Hypothalamus (tissue), 51 donors: ENCODE measurements around the gene TTC21A.
"Not testable (repeated sequence)": the region's sequence is repeated elsewhere in the genome, so short reads cannot be mapped to it uniquely, and the experiment has no call there.

Experiments used
- DNase-seq, 51 donors: peaks; one replicate each; lab custom pipeline; 2025; lab: John Stamatoyannopoulos, UW

The TTC21A gene, protein sequence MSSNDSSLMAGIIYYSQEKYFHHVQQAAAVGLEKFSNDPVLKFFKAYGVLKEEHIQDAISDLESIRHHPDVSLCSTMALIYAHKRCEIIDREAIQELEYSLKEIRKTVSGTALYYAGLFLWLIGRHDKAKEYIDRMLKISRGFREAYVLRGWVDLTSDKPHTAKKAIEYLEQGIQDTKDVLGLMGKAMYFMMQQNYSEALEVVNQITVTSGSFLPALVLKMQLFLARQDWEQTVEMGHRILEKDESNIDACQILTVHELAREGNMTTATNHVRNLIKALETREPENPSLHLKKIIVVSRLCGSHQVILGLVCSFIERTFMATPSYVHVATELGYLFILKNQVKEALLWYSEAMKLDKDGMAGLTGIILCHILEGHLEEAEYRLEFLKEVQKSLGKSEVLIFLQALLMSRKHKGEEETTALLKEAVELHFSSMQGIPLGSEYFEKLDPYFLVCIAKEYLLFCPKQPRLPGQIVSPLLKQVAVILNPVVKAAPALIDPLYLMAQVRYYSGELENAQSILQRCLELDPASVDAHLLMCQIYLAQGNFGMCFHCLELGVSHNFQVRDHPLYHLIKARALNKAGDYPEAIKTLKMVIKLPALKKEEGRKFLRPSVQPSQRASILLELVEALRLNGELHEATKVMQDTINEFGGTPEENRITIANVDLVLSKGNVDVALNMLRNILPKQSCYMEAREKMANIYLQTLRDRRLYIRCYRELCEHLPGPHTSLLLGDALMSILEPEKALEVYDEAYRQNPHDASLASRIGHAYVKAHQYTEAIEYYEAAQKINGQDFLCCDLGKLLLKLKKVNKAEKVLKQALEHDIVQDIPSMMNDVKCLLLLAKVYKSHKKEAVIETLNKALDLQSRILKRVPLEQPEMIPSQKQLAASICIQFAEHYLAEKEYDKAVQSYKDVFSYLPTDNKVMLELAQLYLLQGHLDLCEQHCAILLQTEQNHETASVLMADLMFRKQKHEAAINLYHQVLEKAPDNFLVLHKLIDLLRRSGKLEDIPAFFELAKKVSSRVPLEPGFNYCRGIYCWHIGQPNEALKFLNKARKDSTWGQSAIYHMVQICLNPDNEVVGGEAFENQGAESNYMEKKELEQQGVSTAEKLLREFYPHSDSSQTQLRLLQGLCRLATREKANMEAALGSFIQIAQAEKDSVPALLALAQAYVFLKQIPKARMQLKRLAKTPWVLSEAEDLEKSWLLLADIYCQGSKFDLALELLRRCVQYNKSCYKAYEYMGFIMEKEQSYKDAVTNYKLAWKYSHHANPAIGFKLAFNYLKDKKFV (N-terminal part only)

DNA sequence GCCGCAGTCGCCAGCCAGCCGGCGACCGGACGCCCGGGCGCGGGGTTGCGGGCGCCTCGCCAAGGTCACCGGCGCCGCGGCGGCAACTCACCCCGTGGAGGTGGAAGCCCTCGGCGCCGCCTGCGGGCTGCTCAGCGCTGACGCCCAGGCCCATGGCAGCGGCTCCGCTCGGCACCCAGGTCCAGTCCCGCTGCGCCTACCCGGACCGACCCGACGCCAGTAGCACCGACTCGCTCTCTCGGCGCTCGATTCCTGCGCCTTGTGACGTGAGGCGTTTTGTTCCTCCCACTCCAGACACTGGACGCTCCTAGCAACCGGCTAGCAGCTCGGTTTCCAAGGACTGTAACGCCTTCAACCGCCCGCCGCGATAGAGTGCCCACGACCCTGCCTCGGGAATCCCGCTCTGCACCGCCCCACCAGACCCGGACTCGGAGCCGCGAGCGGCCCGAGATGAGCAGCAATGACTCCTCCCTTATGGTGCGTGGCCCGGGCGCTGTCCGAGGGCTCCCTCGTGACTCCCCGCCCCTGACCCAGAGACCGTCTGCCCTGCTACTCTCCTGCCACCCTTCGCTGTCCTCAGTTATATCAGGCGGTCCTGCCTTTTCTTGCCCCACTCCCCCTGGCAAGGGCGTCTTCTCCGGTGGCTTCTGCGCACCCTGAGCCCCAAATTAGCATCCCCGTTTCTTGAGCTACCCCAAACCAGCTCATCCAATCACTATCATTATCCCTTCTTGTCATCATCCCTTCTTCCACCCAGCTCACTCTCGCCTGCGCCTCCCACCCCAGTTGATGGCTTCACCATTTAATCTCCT lies at the start of gene TTC21A, which contains the start of gene GORASP1:
Gene TTC21A, plus strand, starts transcription at position 293 of the 812 bp plus-strand sequence. Its CDS starts 158 bp downstream, at position 451.
Gene GORASP1, minus strand, starts transcription at position 240 of the 812 bp plus-strand sequence. Its CDS starts 86 bp downstream, at position 154.
- peak; percentile 39 to 94 (median 87) for DNase-seq

DNA sequence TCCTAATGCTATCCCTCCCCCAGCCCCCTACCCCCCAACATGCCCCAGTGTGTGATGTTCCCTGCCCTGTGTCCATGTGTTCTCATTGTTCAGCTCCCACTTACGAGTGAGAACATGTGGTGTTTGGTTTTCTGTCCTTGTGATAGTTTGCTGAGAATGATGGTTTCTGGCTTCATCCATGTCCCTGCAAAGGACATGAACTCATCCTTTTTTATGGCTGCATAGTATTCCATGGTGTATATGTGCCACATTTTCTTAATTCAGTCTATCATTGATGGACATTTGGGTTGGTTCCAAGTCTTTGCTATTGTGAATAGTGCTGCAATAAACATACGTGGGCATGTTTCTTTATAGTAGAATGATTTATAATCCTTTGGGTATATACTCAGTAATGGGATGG lies 46.3 kb upstream of the TTC21A start:
- not testable (repeated sequence) for DNase-seq

DNA sequence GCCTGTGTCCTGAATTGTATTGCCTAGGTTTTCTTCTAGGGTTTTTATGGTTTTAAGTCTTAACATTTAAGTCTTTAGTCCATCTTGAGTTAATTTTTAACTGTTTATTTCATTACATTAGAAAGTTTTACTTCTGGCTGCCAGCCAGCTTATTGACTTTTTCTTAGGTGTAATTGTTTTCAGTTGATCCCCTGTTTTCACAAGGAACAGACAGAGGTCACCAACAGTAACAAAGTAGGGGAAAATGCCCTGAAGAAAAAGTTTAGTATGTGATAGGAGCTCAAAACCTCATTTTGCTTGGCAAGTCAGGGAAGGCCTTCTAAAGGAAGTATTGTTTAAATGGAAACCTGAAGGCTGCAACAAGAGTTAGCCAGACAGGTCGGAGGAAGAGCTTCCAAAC lies 45.3 kb upstream of the TTC21A start:
- no peak for DNase-seq

DNA sequence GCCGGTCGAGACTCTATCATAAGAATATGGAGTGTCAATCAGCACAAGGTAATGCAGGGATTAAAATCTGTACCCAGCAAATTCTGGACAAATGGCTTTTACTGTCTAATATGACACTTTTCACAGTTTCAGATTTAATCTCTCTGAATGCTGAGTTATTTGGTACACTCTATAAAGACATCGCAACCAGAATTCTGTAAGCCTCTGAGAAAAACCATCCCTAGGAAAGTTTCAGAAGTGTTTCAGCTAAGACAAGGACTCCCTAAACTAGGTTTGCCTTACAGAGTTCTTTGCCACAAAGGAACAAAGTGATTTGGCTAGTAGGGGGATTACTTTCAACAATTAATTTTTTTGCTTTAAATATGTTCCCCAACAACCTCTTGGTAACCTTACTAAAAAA lies 44.3 kb upstream of the TTC21A start:
- DNase-seq = no peak

DNA sequence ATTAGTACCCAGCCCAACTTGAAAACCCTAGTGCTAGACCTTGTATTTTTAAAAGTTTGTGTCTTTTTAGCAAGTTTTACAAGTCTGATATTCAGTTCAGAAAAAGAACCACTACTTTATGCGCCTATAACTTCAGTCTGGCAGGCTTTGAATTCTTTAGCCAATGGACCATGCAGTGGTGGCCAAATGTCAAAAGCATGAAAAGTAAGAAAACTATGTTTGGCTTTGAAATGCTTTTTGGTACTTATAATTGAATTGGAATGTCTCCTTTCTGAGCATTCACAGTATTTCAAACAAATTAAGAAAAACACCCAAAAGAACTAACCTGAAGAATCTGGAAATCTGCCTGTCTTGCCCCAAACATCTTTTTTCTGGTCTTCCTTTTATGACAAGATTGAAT lies 42.8 kb upstream of the TTC21A start:
- DNase-seq = no peak

DNA sequence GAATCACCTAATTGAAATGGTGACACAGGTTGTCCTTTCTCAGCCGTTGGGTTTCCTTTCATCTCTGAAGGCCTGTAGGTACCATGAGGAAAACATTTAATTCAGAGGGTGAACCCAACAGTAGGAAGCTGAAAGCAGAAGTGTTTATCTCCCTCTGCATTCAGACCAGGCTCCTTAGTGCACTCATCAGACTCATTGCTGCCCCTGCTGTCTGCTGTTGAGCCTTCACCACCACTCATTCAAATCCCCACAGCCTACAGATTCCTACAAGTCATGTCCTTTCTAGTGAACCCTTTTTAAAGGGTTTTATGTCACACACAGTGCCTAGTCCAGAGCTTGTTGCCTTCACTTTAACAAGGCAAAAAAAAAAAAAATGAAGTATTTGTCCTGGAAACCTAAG lies 42.3 kb upstream of the TTC21A start:
- peak in 17 of 51 donors; percentile 2 to 17 (median 5) for DNase-seq

DNA sequence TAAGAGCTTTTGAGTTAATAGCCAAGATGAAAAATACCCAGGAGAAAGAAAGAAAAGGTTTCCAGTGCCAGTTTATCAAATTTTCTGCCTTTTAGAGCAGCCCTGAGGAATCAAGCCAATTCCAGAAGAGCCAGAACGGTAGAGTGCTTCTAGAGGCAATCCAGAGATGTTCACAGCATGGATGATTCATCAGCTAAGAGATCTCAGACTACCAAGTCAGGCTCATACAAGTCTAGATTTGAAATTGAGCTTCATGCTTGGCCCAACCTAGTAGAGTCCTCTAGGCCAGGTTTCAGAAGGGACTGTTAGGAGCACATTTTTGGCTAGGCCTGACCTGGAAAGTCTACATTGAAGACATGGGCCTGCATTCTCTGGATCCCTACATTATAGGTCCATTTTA lies 40.2 kb upstream of the TTC21A start:
- no peak for DNase-seq

DNA sequence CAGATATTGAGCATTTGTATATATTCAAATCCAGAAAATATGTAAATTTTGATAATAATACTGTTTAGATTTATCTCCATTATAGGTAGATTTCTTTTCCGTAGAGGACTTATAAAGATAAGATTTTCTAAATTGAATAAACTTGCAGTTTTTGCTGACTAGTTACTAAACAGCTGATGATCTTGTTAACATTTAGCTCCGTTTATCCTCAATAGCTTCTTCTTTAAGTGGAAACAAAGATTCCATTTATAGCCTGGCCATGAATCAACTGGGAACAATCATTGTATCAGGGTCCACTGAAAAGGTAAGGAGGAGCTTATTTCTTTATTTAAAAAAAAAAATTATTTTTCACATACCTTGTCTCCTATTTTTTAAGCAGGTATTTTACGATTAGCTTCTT lies 38.9 kb upstream of the TTC21A start:
- DNase-seq = no peak

DNA sequence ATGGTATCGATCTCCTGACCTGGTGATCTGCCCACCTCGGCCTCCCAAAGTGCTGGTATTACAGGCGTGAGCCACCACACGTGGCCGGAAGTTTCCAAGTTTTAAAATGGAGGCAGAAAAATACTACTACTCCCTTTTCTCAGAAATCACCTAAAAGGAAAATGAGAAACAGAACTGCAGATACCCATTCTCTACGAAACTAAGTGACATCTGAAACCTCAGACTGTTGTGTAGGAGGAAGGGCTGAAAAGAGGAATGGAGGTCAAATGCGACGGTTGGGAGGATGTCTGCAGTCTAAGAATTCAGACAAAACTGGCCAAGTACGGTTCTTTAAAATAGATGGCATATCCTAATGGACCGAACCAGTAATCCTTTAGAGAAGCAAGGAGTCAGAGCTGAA lies 31.6 kb upstream of the TTC21A start:
- no peak for DNase-seq

DNA sequence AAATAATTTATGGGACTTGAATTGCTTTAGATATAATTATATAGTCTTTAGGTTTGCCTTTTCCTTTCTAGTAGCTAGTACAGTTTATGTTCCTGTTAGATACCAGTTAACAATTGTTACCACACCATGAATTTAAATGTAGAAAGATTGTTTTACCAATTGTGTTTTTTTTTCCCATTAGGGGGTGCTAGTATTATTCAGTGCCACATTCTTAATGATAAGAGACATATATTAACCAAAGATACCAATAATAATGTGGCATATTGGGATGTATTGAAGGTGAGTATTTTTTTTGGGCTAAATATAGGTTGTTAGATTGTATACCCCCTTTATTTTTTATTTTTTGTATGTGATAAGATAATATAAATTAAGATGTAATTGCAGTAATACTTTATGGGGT lies 27.9 kb upstream of the TTC21A start:
- DNase-seq = no peak

DNA sequence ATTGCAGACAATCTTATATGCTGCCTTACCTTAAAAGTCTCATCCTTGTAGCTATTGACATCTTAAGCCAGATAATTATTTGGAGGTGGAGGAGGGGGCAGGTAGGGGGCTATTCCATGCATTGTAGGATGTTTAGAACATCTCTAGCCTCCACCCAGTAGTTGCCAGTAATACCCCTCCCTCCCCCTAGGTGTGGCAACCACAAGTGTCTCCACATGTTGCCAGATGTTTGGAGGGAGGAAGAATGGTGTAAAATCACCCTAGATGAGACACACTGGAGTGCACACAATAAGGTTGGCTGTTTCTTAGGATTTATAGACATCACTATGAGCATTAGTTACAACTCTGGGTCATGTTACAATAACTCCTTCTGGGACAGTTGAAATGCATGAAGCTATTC lies 27.5 kb upstream of the TTC21A start:
- DNase-seq = no peak

DNA sequence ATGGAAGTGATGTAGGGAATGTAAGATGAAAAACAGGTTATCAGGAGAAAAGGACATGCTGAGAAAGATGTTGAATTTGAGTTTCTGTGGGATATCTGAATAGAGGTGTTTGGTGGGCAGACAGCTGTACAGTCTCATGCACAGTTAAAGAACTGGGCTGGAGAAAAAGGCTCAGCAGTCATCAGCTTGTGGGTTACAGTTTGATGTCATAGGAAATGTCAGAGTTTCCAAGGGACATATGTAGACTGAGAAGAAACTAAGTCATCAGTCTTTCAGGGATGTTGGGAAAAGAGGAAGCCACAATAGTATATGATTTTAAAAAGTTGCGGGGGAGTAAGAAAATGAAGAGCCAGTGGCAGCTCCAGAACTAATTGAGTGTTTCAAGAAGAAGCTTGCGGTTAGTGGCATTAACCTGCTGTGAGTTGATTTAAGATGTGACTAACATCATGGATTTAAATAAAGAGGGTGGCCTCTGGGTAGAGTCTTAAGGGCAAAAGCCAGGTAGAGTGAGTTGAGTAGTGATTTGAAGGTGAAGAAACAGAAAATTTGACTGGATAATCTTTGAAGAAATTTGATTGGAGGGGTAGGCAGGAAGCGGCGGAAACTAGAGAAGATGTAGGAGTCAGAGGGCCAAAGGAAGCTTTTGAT lies 24.7 kb upstream of the TTC21A start:
- DNase-seq = no peak

DNA sequence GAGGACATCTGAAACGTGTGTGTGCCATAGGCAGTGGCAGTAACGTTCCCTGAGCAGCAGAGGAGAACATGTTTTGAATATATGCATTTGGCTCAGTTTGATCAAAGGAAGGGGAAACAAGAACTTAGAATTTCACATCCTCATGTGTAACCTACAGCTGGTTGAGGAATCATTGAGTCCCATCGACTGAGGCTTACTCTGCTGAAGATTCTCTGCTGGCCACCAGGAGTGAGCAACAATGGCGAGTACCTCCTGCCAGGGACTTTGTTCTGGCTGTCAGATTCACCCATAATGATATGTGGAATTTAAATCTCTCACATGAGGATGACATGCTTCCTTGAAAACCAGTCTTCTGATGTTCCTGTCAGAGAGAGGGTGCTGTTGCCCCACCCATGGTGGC lies 21.3 kb upstream of the TTC21A start:
- no peak for DNase-seq

DNA sequence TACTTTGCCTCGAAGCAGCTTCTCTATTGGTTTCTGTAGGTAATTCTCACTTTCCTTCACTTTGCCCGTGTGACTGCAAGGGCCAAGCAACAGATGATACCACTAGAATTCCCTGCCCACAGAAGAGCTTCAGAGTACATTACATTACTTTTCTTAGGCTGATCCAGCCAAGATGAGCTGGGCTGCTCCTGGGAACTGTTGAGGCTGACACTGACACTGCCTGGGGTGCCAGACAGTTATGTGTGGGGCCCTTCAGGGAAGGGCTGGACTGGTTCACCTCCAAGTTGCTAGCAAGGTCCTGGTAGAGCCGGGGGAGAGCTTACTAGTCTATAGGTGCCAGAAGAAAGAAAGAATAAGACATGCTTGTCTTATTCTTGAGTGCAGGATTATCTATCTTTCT lies 19.0 kb upstream of the TTC21A start:
- no peak for DNase-seq

DNA sequence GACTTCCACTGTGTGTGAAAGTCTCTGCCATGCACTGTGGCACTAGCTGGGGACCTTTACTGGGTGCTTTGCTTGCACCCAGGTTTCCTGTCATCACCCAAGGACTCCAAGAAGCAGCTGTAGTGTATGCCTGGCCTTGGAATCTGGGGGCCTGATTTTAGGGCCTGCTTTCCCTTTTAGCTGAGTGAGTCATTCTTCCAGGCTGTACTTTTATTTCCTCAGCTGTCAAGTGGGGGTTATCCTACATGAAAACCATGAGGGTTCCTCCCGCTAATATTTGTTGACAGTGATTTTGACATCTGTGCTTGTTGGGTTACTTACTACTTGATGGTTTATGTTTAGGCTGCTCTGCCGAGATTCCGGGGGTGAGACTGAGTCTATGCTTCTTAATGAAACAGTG lies 18.6 kb upstream of the TTC21A start:
- no peak for DNase-seq

DNA sequence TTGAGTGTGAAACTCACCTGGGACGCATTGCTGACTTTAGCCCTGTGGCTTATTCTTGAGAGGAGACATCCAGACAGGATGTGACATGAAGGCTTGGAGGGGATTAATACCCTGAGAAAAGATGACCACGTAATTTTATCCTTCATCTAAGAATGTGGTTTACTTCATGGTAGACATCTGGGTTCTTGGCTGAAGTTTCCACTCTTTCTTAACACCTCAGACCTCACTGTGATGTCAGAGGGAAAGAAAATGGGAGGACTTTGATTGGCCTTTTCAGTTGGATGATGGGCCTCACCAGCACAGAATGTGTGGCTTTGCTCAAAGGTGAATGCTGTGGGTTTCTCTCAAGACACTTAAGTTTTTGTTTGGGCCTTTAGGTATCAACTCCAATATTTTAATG lies 16.6 kb upstream of the TTC21A start:
- DNase-seq = no peak

DNA sequence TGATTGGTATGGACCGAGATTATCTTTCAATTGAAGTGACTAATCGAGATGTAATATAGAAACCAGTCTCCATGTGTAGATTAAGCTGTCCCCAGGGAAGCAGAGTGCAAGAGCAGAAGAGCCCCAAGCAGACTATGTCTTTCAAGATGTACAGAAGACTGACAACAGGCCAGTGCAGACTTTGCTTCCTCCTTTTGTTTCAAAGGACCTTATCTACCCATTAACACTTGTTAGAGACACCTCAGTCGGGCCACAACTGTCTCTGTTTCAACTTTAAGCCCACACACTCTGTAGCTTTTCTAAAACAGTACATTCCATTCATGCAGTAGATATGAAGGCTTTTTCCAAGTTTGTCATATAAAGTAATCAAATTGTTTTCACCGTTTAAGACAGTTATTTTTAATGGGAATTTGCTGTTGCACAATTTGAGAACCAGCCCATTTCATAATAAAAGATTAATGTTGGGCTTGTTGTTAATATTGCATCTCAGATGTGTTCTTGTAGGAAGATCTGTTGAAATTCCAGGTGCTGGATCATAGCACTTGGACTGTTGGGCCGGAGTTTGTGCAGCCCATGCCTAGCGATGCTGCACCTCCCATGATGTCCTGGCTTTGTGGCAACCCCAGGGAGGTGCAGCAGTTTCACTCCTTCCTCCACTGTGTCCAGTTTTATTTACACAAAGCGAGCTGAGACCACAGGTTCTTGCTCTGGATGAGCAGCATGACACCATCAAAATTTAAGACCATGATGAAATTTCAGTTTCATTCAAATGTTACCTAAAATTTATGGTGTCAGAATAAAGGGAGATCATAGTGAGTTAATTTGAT lies 12.4 kb upstream of the TTC21A start:
- DNase-seq = no peak

DNA sequence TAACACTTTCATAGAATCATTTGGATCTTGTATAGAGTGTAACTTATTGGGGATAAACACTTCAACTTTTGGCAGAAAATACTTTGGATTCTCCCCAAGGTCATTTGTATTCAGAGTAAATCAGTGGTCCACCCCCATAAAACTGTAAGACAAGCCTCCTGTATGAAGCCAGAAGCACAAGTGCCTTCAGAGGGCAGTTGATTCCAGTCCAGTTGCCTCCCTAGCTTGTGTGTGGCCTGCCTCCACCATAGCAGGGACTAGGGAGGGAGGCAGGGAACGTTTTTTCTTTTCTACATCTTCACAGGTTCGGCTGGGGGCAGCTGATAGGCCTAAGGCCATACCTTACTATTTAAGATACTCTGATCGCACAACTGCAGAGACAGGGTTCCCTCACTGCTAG lies 11.7 kb upstream of the TTC21A start:
- DNase-seq = no peak

DNA sequence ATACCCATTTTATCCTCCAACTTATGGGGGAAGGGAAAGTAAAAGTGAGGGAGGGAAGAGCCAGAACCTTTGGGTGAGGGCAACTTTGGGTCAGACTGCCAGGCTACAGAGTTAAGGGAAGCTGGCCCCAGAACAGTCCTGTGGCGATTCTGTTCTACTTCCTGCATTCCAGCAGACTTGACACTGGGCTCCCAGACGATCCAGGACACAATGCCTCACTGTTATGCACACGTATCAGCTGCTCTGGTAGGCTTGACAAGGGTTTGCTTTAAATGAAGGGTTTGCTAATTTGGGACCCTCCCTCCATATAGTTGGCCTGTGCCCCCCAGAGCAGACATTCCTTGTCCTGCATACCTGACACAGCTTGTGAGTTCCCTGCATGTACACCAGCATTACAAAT lies 10.7 kb upstream of the TTC21A start:
- peak in 25 of 51 donors; percentile 14 to 73 (median 36) for DNase-seq
